ENCODE measurements around the gene TMEM239.
"Not testable (repeated sequence)": the region's sequence is repeated elsewhere in the genome, so short reads cannot be mapped to it uniquely, and the experiment has no call there.

The TMEM239 gene

GRCh38 chr20:2799688-2800520 lies 16.3 kb upstream of the TMEM239 start:
- peak; percentile 24 for DNase-seq

- peak; percentile 48 for DNase-seq
These were observed 15.5 kb upstream of the TMEM239 start, which contains the start of gene CPXM1 for GRCh38 chr20:2800521-2801285. Gene CPXM1, minus strand, starts transcription at chr20:2800627. Its CDS starts 55 bp downstream, at chr20:2800572.

- no peak for DNase-seq
These were observed 14.9 kb upstream of the TMEM239 start for GRCh38 chr20:2801286-2801728.

- DNase-seq: no peak
These were observed 11.9 kb upstream of the TMEM239 start for GRCh38 chr20:2804041-2804828.

GRCh38 chr20:2804852-2805688 lies 11.1 kb upstream of the TMEM239 start:
- DNase-seq: no peak

GRCh38 chr20:2805689-2806350 lies 10.3 kb upstream of the TMEM239 start:
- DNase-seq: no peak

- no peak for DNase-seq
These were observed 9.8 kb upstream of the TMEM239 start for GRCh38 chr20:2806351-2806701.

- DNase-seq: no peak
These were observed 9.1 kb upstream of the TMEM239 start for GRCh38 chr20:2807019-2807418.

GRCh38 chr20:2807929-2808328 lies 8.2 kb upstream of the TMEM239 start:
- DNase-seq: not testable (repeated sequence)

- no peak for DNase-seq
These were observed 6.5 kb upstream of the TMEM239 start for GRCh38 chr20:2809690-2810089.

- DNase-seq: no peak
These were observed 4.0 kb upstream of the TMEM239 start for GRCh38 chr20:2812189-2812588.

- DNase-seq: no peak
These were observed 2.1 kb upstream of the TMEM239 start for GRCh38 chr20:2814076-2814475.

GRCh38 chr20:2814587-2815051 lies 1.5 kb upstream of the TMEM239 start, which contains the start of gene C20orf141:
Gene C20orf141, plus strand, starts transcription at chr20:2814987. Its CDS starts 198 bp downstream, at chr20:2815185.
- DNase-seq: no peak

- DNase-seq: no peak
These were observed 793 bp upstream of the TMEM239 start for GRCh38 chr20:2815242-2815900.

GRCh38 chr20:2816583-2817340 lies 598 bp downstream of the TMEM239 start:
- DNase-seq: peak; percentile 47

GRCh38 chr20:2817341-2817726 lies 1.2 kb downstream of the TMEM239 start:
- DNase-seq: no peak

GRCh38 chr20:2817891-2818595 lies 1.9 kb downstream of the TMEM239 start:
- DNase-seq: no peak

- DNase-seq: no peak
These were observed 4.1 kb downstream of the TMEM239 start for GRCh38 chr20:2820084-2820895.

Measured in activated CD4-positive, alpha-beta T cell treated with anti-CD3 and anti-CD28 coated beads for 48 hours (primary cell).